ENCODE data around the gene MIGA2. TPM values are rescaled to one million over a fixed set of nuclear protein-coding genes. Genes with fewer than 3 reads are reported as not detected.
"Not testable (repeated sequence)": the region's sequence is repeated elsewhere in the genome, so short reads cannot be mapped to it uniquely, and the experiment has no call there.

Gene MIGA2
- total and polyA plus RNA-seq, 9 of the 15 experiments (the other 6 are each of a cell fraction or from before 2014, with no cell fraction given), result 0.15 to 54.1 (median 18.0) TPM

- TF ChIP-seq MAZ (CRISPR knock-in tag; conservative IDR thresholded peaks at IDR 0.05 in 1 of 2, IDR thresholded peaks at IDR 0.05 in 1 of 2), result peak in 1 of 2 experiments; percentile 12; a peak in 1 of 4 replicates
- TF ChIP-seq ZSCAN29 (IDR thresholded peaks at IDR 0.05), result peak; percentile 37; the same call in 1 of the 2 replicates
- TF ChIP-seq AFF1 (IDR thresholded peaks at IDR 0.05; ENCODE audit: low read depth in 1 of 2, partially characterized antibody in 2 of 2), result peak in 1 of 2 experiments; percentile 22
- peak; percentile 21 to 49; a peak in 2 of 4 replicates for TF ChIP-seq KDM1A (IDR thresholded peaks at IDR 0.05)
- peak; percentile 51 for TF ChIP-seq EGR1 (conservative IDR thresholded peaks at IDR 0.05)
- TF ChIP-seq BRD9 (IDR thresholded peaks at IDR 0.05; ENCODE audit: low read depth, partially characterized antibody), result peak; percentile 64
- TF ChIP-seq NFRKB (IDR thresholded peaks at IDR 0.05; ENCODE audit: low read depth), result peak; percentile 30; the same call in 1 of the 2 replicates
- TF ChIP-seq ZNF445 (CRISPR knock-in tag; IDR thresholded peaks at IDR 0.05; ENCODE audit: low read depth), result peak; percentile 19; the same call in 1 of the 2 replicates
- peak; percentile 68; the same call in 1 of the 2 replicates for TF ChIP-seq SMARCA5 (IDR thresholded peaks at IDR 0.05)
- TF ChIP-seq ID3 (CRISPR knock-in tag; IDR thresholded peaks at IDR 0.05), result not testable (repeated sequence)
- TF ChIP-seq ID3 (tag; IDR thresholded peaks at IDR 0.05), result peak; percentile 17; the same call in 1 of the 2 replicates
- 0 out of 2 replicates have a peak, but pooled peaks have one; percentile 30 for TF ChIP-seq ELK3 (CRISPR knock-in tag; IDR thresholded peaks at IDR 0.05)
- 0 out of 2 replicates have a peak, but pooled peaks have one; percentile 2 for TF ChIP-seq ARID1B (IDR thresholded peaks at IDR 0.05)
- TF ChIP-seq ARID2 (IDR thresholded peaks at IDR 0.05), result 0 out of 2 replicates have a peak, but pooled peaks have one; percentile 20
- 0 out of 2 replicates have a peak, but pooled peaks have one; percentile 20 for TF ChIP-seq CC2D1A (IDR thresholded peaks at IDR 0.05)
- 0 out of 2 replicates have a peak, but pooled peaks have one; percentile 32 for TF ChIP-seq SMARCA4 (IDR thresholded peaks at IDR 0.05)
- peak; percentile 85 for TF ChIP-seq BCOR (IDR thresholded peaks at IDR 0.05)
- TF ChIP-seq ZBTB17 (CRISPR knock-in tag; IDR thresholded peaks at IDR 0.05), result 0 out of 2 replicates have a peak, but pooled peaks have one; percentile 14
These were observed 588 bp upstream of the MIGA2 start (continued) for GRCh38 chr9:129035838-129036237.
